ENCODE measurements around the gene SLC12A8.
A peak's percentile ranks its signal among the peaks of the same experiment; 100 is the strongest.

Gene SLC12A8

GRCh38 chr3:125203731-125204130, 8.8 kb downstream of the SLC12A8 start:
- in situ Hi-C loops (cut with MboI; ENCODE audit: low sequenced_read_pairs, unreplicated experiment) = no loop called here
- DNase-seq (ENCODE audit: low spot score) = no peak
- TF ChIP-seq CTCF (IDR thresholded peaks at IDR 0.05; ENCODE audit: borderline replicate concordance, control extremely low read depth, extremely low read depth, insufficient read depth, missing control alignments) = no peak

- peak; percentile 27 for TF ChIP-seq CTCF (IDR thresholded peaks at IDR 0.05; ENCODE audit: borderline replicate concordance, control extremely low read depth, extremely low read depth, insufficient read depth, missing control alignments)
- no peak for DNase-seq (ENCODE audit: low spot score)
- in situ Hi-C loops (cut with MboI; ENCODE audit: low sequenced_read_pairs, unreplicated experiment) = no loop called here
Measured at GRCh38 chr3:125202197-125202596, 10.4 kb downstream of the SLC12A8 start.

GRCh38 chr3:125200731-125201139, 11.8 kb downstream of the SLC12A8 start:
- no peak for TF ChIP-seq CTCF (IDR thresholded peaks at IDR 0.05; ENCODE audit: borderline replicate concordance, control extremely low read depth, extremely low read depth, insufficient read depth, missing control alignments)
- in situ Hi-C loops (cut with MboI; ENCODE audit: low sequenced_read_pairs, unreplicated experiment) = no loop called here
- peak; percentile 66 for DNase-seq (ENCODE audit: low spot score)

- no peak for TF ChIP-seq CTCF (IDR thresholded peaks at IDR 0.05; ENCODE audit: borderline replicate concordance, control extremely low read depth, extremely low read depth, insufficient read depth, missing control alignments)
- in situ Hi-C loops (cut with MboI; ENCODE audit: low sequenced_read_pairs, unreplicated experiment) = no loop called here
- DNase-seq (ENCODE audit: low spot score) = no peak
Measured at GRCh38 chr3:125194849-125195601, 17.5 kb downstream of the SLC12A8 start.

GRCh38 chr3:125194061-125194848, 18.3 kb downstream of the SLC12A8 start:
- in situ Hi-C loops (cut with MboI; ENCODE audit: low sequenced_read_pairs, unreplicated experiment) = no loop called here
- DNase-seq (ENCODE audit: low spot score) = no peak
- TF ChIP-seq CTCF (IDR thresholded peaks at IDR 0.05; ENCODE audit: borderline replicate concordance, control extremely low read depth, extremely low read depth, insufficient read depth, missing control alignments) = no peak

GRCh38 chr3:125192190-125193035, 20.1 kb downstream of the SLC12A8 start:
- in situ Hi-C loops (cut with MboI; ENCODE audit: low sequenced_read_pairs, unreplicated experiment) = no loop called here
- peak; percentile 60 for TF ChIP-seq CTCF (IDR thresholded peaks at IDR 0.05; ENCODE audit: borderline replicate concordance, control extremely low read depth, extremely low read depth, insufficient read depth, missing control alignments)
- peak; percentile 80 for DNase-seq (ENCODE audit: low spot score)
